GM18520 (cell line): Measurements from ENCODE around the gene SUN1.
"Not testable (repeated sequence)": the region's sequence is repeated elsewhere in the genome, so short reads cannot be mapped to it uniquely, and the experiment has no call there.

Experiments used
- ATAC-seq: cut with Tn5 transposase; IDR thresholded peaks from one replicate; pipeline ENCODE4 v1.9.1; 2021; ENCODE audit not compliant: unreplicated experiment

The SUN1 gene

GRCh38 chr7:834277-834676 lies 2.0 kb downstream of the SUN1 start:
- no peak for ATAC-seq

- ATAC-seq: no peak
These were observed 2.7 kb downstream of the SUN1 start for GRCh38 chr7:835021-835420.

GRCh38 chr7:835485-836401 lies 3.5 kb downstream of the SUN1 start:
- no peak for ATAC-seq

- no peak for ATAC-seq
These were observed 4.2 kb downstream of the SUN1 start for GRCh38 chr7:836429-836828.

- ATAC-seq: no peak
These were observed 4.7 kb downstream of the SUN1 start for GRCh38 chr7:837001-837400.

GRCh38 chr7:840001-840600 lies 7.8 kb downstream of the SUN1 start:
- no peak for ATAC-seq

GRCh38 chr7:841943-842342 lies 9.7 kb downstream of the SUN1 start:
- no peak for ATAC-seq

GRCh38 chr7:842431-843031 lies 10.3 kb downstream of the SUN1 start:
- no peak for ATAC-seq

GRCh38 chr7:843230-843629 lies 11.0 kb downstream of the SUN1 start:
- no peak for ATAC-seq

GRCh38 chr7:844043-844442 lies 11.8 kb downstream of the SUN1 start:
- no peak for ATAC-seq

GRCh38 chr7:844514-844913 lies 12.2 kb downstream of the SUN1 start:
- no peak for ATAC-seq

- ATAC-seq: no peak
These were observed 12.8 kb downstream of the SUN1 start for GRCh38 chr7:845091-845490.

- ATAC-seq: no peak
These were observed 13.5 kb downstream of the SUN1 start for GRCh38 chr7:845731-846130.

- ATAC-seq: not testable (repeated sequence)
These were observed 14.8 kb downstream of the SUN1 start for GRCh38 chr7:846958-847650.

GRCh38 chr7:847728-848127 lies 15.5 kb downstream of the SUN1 start:
- ATAC-seq: not testable (repeated sequence)

- no peak for ATAC-seq
These were observed 16.9 kb downstream of the SUN1 start for GRCh38 chr7:849145-849544.

GRCh38 chr7:849781-850180 lies 17.5 kb downstream of the SUN1 start:
- no peak for ATAC-seq

GRCh38 chr7:851204-851603 lies 18.9 kb downstream of the SUN1 start:
- no peak for ATAC-seq

- no peak for ATAC-seq
These were observed 21.3 kb downstream of the SUN1 start for GRCh38 chr7:853366-854117.

GRCh38 chr7:854118-854775 lies 22.0 kb downstream of the SUN1 start:
- ATAC-seq: no peak
